Uterus (tissue), 4 donors: ENCODE data around the gene ZNF565. TPM values are rescaled to one million over a fixed set of nuclear protein-coding genes. Genes with fewer than 3 reads are reported as not detected.
A peak's percentile ranks its signal among the peaks of the same experiment; 100 is the strongest.

ENCODE experiments used
- DNase-seq, 2 donors: peaks; one replicate each; pipeline ENCODE4 v3.0.0-alpha.2; 2019 to 2020
- H3K27ac ChIP-seq, 2 donors: fragments of 200-600 bp; sonication (generic); 1 replicate in 1 of 2; 2 replicates in 1 of 2; pipeline ENCODE4 v1.5.1; 2016 to 2018
- H3K27me3 ChIP-seq, 2 donors: fragments of 200-600 bp; sonication (generic); one replicate each; pipeline ENCODE4 v1.5.1; 2018 to 2019; ENCODE audit warnings: control low read depth in 1 of 2
- H3K36me3 ChIP-seq, 2 donors: fragments of 200-600 bp; sonication (generic); one replicate each; pipeline ENCODE4 v1.5.1; 2019; ENCODE audit warnings: control low read depth in 1 of 2
- H3K4me1 ChIP-seq, 2 donors: fragments of 200-600 bp; sonication (generic); one replicate each; pipeline ENCODE4 v1.5.1; 2018 to 2019; ENCODE audit warnings: control low read depth in 1 of 2
- H3K4me3 ChIP-seq, 2 donors: fragments of 200-600 bp; sonication (generic); 1 replicate in 1 of 2; 2 replicates in 1 of 2; pipeline ENCODE4 v1.5.1; 2018 to 2019; ENCODE audit warnings: mild to moderate bottlenecking in 1 of 2
- H3K9me3 ChIP-seq, 2 donors: fragments of 200-600 bp; sonication (generic); one replicate each; pipeline ENCODE4 v1.5.1; 2019; ENCODE audit warnings: control low read depth in 1 of 2
- CTCF ChIP-seq, 4 experiments: fragments of 200-600 bp in 2 of 4; fragments of 450-650 bp in 2 of 4; sonication (generic) in 2 of 4; IDR thresholded peaks; one replicate each; pipeline ENCODE4 v1.5.1; 2016 to 2019; ENCODE audit warnings: antibody characterized with exemption in 4 of 4, mild to moderate bottlenecking in 2 of 4, moderate library complexity in 1 of 4
- POLR2A ChIP-seq, 2 donors: fragments of 450-650 bp; IDR thresholded peaks; one replicate each; pipeline ENCODE4 v1.6.1; 2016; ENCODE audit warnings: antibody characterized with exemption in 2 of 2, mild to moderate bottlenecking in 1 of 2, moderate library complexity in 1 of 2
- intact Hi-C: fragments of 100-400 bp; cut with DNase I; formaldehyde crosslinking; loops from one replicate; pipeline ENCODE4 v1.15.1; 2023; ENCODE audit warnings: low total_unique reads
- total RNA-seq, 4 donors: library from RNA; depleted of rRNA in 3 of 4; stranded (reverse); fragments of >200 nt in 3 of 4; gene quantifications; one replicate each; pipeline versions ENCODE4 v1.1.0 to v1.2.4, GENCODE V29; 2014 to 2023
- donor health status: DM: yes; HTN: yes; CAD: no.

Gene ZNF565
- total RNA-seq, 4 donors from 2014 or later = 1.5 to 20.8 (median 6.1) TPM

GRCh38 chr19:36172852-36173251 lies 41.6 kb downstream of the ZNF565 start:
- Histone ChIP-seq H3K9me3 (no peaks in the 10 kb centered on the region), H3K27ac (no peak overlapping the region), H3K4me1 (no peaks in the 10 kb centered on the region), H3K36me3 (no peaks in the 10 kb centered on the region), H3K27me3 (no peaks in the 10 kb centered on the region), H3K4me3 (no peak overlapping the region)
- DNase-seq = no peak
- intact Hi-C loops = loop anchor here (5.0 kb wide), 1 partner anchor 46 kb away; no protein-coding TSS in a partner anchor
- no peak for TF ChIP-seq CTCF (IDR thresholded peaks at IDR 0.05)
- TF ChIP-seq POLR2A (IDR thresholded peaks at IDR 0.05) = no peak

DNA sequence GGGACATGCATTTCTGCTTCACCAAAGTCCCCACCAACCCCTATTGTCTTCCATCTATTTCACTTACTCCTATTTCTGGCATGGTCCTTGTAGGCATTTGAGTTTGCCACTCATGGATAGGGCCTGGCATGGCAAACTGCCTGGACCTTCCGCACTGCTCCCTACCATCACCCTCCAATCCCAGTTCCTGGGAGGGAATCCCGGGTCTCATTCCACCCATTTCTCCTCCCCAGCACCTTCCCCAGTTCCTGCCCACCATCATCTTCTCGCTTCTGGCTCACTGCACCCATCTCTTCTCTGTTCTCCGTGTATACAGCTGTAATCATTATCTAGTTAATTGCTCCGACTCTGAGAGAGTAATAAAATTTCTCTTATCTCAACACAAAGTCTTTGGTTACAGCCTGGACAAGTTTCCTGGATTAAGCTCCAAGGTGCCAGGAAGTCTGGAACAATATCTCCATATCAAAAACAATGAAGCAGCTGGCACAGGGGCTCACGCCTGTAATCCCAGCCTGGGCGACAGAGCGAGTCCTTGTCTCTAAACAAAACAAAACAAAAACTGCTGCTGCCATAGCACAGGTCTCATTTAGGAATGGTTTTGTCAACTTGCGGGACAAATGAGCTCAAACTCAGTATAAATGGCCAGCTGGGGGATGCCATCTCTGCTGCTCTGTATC lies 45.2 kb downstream of the ZNF565 start:
- Histone ChIP-seq H3K36me3 (no peaks in the 10 kb centered on the region), H3K27me3 (no peaks in the 10 kb centered on the region), H3K4me1 (no peaks in the 10 kb centered on the region), H3K27ac (peak overlapping the region; percentile 42 to 49), H3K9me3 (no peaks in the 10 kb centered on the region), H3K4me3 (no peak overlapping the region)
- no peak for TF ChIP-seq POLR2A (IDR thresholded peaks at IDR 0.05)
- TF ChIP-seq CTCF (IDR thresholded peaks at IDR 0.05) = no peak
- peak in 1 of 2 donors; percentile 31 for DNase-seq
- intact Hi-C loops = no loop called here

GRCh38 chr19:36163813-36164212 lies 50.7 kb downstream of the ZNF565 start:
- TF ChIP-seq CTCF (IDR thresholded peaks at IDR 0.05) = no peak
- no peak for TF ChIP-seq POLR2A (IDR thresholded peaks at IDR 0.05)
- Histone ChIP-seq H3K9me3 (no peaks in the 10 kb centered on the region), H3K4me3 (no peak overlapping the region), H3K27ac (no peak overlapping the region), H3K27me3 (no peaks in the 10 kb centered on the region), H3K36me3 (no peaks in the 10 kb centered on the region), H3K4me1 (no peaks in the 10 kb centered on the region)
- intact Hi-C loops = no loop called here
- DNase-seq = no peak

GRCh38 chr19:36160821-36161596 lies 53.5 kb downstream of the ZNF565 start:
- TF ChIP-seq CTCF (IDR thresholded peaks at IDR 0.05) (no peak), POLR2A (IDR thresholded peaks at IDR 0.05) (no peak)

GRCh38 chr19:36153126-36153525 lies 61.3 kb downstream of the ZNF565 start:
- H3K4me3 ChIP-seq = peak overlapping the region; percentile 44 to 50
- TF ChIP-seq POLR2A (IDR thresholded peaks at IDR 0.05) (no peak), CTCF (IDR thresholded peaks at IDR 0.05) (no peak)
- no peaks in the 10 kb centered on the region for H3K27me3 ChIP-seq
- H3K36me3 ChIP-seq = no peaks in the 10 kb centered on the region
- H3K27ac ChIP-seq = peak overlapping the region; percentile 94 to 98
- no peak for DNase-seq
- H3K4me1 ChIP-seq = peaks cover 0 to 5% of the 10 kb centered on the region in 2 donors
- intact Hi-C loops = no loop called here
- H3K9me3 ChIP-seq = no peaks in the 10 kb centered on the region

More at GRCh38 chr19:36160821-36161596, 53.5 kb downstream of the ZNF565 start:
- Histone ChIP-seq H3K36me3 (no peaks in the 10 kb centered on the region), H3K27me3 (no peaks in the 10 kb centered on the region), H3K27ac (no peak overlapping the region), H3K4me3 (no peak overlapping the region), H3K4me1 (no peaks in the 10 kb centered on the region), H3K9me3 (no peaks in the 10 kb centered on the region)
- no peak for DNase-seq
- intact Hi-C loops = no loop called here
